Fibroblast of lung (primary cell): ENCODE results near the gene GLIS1.

ENCODE experiments used
- CTCF ChIP-seq, 2 donors: IDR thresholded peaks in 1 of 2; conservative IDR thresholded peaks in 1 of 2; 1 replicate in 1 of 2; 2 replicates in 1 of 2; pipeline ENCODE4 v1.5.1; 2011 to 2012; ENCODE audit warnings: low read length in 2 of 2, control low read depth in 1 of 2, inconsistent platforms in 1 of 2, low read depth in 1 of 2, mild to moderate bottlenecking in 1 of 2
- EZH2 ChIP-seq: IDR thresholded peaks from 2 replicates; pipeline ENCODE4 v1.5.1; 2012; ENCODE audit warnings: low read length, control low read depth, mild to moderate bottlenecking; ENCODE audit errors: missing control alignments

GRCh38 chr1:53560581-53561502, 178.1 kb downstream of the GLIS1 start:
- TF ChIP-seq CTCF (conservative IDR thresholded peaks at IDR 0.05 in 1 of 2, IDR thresholded peaks at IDR 0.05 in 1 of 2; ENCODE audit: low read depth in 1 of 2, low read length in 2 of 2) (no peak), EZH2 (no peak)
